Psoas muscle (tissue), 8 donors: ENCODE measurements around the gene ANKRD36C. TPM values are rescaled to one million over a fixed set of nuclear protein-coding genes. Genes with fewer than 3 reads are reported as not detected.
"Not testable (repeated sequence)": the region's sequence is repeated elsewhere in the genome, so short reads cannot be mapped to it uniquely, and the experiment has no call there.

Experiments
- ATAC-seq, 4 donors: fragments of 200-7000 bp; cut with Tn5 transposase; one replicate each; pipeline ENCODE4 v1.9.1; 2020; ENCODE audit warnings: moderate library complexity in 3 of 4, mild to moderate bottlenecking in 2 of 4
- DNase-seq, 2 donors: peaks; one replicate each; pipeline ENCODE4 v3.0.0-alpha.2; 2020
- H3K27ac ChIP-seq: fragments of 200-600 bp; one replicate; pipeline ENCODE4 v1.8.0; 2022
- H3K27me3 ChIP-seq, 3 donors: fragments of 200-600 bp in 1 of 3; one replicate each; pipeline versions ENCODE4 v1.6.1 to v1.8.0; 2013 to 2022; ENCODE audit warnings: low read length in 2 of 3, mild to moderate bottlenecking in 2 of 3, moderate library complexity in 1 of 3; ENCODE audit not compliant: insufficient read depth in 3 of 3
- H3K36me3 ChIP-seq, 2 donors: fragments of 200-600 bp in 1 of 2; one replicate each; pipeline versions ENCODE4 v1.6.1 to v1.8.0; 2013 to 2022; ENCODE audit warnings: low read depth in 1 of 2, mild to moderate bottlenecking in 1 of 2, moderate library complexity in 1 of 2; ENCODE audit not compliant: insufficient read depth in 1 of 2
- H3K4me1 ChIP-seq: fragments of 200-600 bp; one replicate; pipeline ENCODE4 v1.8.0; 2022
- H3K4me3 ChIP-seq: fragments of 200-600 bp; one replicate; pipeline ENCODE4 v1.8.0; 2022; ENCODE audit warnings: mild to moderate bottlenecking
- H3K9me3 ChIP-seq: fragments of 200-600 bp; one replicate; pipeline ENCODE4 v1.8.0; 2022
- WGBS, 3 donors: extraction: QIAGEN DNeasy Blood & Tissue Kit; methylation state at CpG; one replicate each; pipeline versions ENCODE4 v1.1.6 to v1.1.7; 2013; 5-methylcytosine and 5-hydroxymethylcytosine counted together
- intact Hi-C, 2 donors: fragments of 100-400 bp; cut with DNase I; formaldehyde crosslinking; loops; one replicate each; pipeline versions ENCODE4 v1.11.0 to v1.14.2; 2022
- polyA plus RNA-seq, 3 donors: library from polyadenylated mRNA; stranded (reverse); fragments of 200-250 nt; gene quantifications; one replicate each; pipeline ENCODE4 v1.2.3, GENCODE V29; 2013
- total RNA-seq, 4 donors: library from RNA; stranded (reverse); fragmentation: NEBNext Ultra II Directional in 2 of 4; extraction: Animal tissue kit (Norgen Biotek cat#: 25700) in 2 of 4; gene quantifications; one replicate each; pipeline versions ENCODE4 v1.2.1 to v1.2.4, GENCODE V29; 2021 to 2023
- donor health status: healthy with polysubstance abuse.
- donor health status: DM: no; HTN: no; CAD: no; lungs with moderate emphysema.
- donor health status: Bipolar disorder and iron deficiency.
- donor health status: healthy.
- donor health status: DM: yes; HTN: yes; CAD: no.
- donor health status: DM: no; HTN: no; CAD: no.
- donor health status: DM: no; HTN: no; CAD: no.
- donor health status: DM: yes; HTN: yes; CAD: no.

Gene ANKRD36C
- total and polyA plus RNA-seq, 7 donors, result 0.16 to 5.0 (median 1.1) TPM

DNA sequence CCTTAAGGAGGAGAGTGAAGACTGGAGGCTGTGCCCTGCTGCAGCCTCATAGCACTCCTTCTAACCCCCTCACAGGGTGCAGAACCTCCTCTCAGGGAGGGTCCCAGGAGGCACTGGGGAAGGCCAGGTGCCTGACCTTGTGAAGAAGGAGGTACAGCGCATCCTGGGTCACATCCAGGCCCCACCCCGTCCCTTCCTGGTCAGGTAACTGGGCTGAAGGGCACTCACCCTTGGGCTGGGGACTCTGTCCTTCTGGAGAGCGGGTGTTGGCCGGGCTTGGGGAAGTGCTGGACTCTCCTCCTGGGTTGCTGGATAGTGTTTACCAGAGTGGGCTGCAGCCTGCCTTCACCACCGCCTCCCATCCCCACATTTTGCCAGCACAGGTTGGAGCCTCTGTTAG, 197.7 kb downstream of the ANKRD36C start:
- intact Hi-C loops, H3K27me3 ChIP-seq, H3K27ac ChIP-seq, H3K4me1 ChIP-seq, DNase-seq, H3K9me3 ChIP-seq, H3K4me3 ChIP-seq, ATAC-seq, H3K36me3 ChIP-seq: not testable (repeated sequence)
- 65 to 100% (median 72%) methylated on average over 1 of the region's 5 CpGs for WGBS, 3 donors

GRCh38 chr2:95790180-95790579, 201.4 kb downstream of the ANKRD36C start:
- H3K4me1 ChIP-seq, H3K9me3 ChIP-seq, intact Hi-C loops, H3K27ac ChIP-seq, H3K36me3 ChIP-seq, H3K4me3 ChIP-seq, H3K27me3 ChIP-seq, DNase-seq: not testable (repeated sequence)
- WGBS, 3 donors, result no CpG with 5 or more reads among the region's 9 CpGs
- ATAC-seq, result peak in 1 of 4 donors; percentile 27

DNA sequence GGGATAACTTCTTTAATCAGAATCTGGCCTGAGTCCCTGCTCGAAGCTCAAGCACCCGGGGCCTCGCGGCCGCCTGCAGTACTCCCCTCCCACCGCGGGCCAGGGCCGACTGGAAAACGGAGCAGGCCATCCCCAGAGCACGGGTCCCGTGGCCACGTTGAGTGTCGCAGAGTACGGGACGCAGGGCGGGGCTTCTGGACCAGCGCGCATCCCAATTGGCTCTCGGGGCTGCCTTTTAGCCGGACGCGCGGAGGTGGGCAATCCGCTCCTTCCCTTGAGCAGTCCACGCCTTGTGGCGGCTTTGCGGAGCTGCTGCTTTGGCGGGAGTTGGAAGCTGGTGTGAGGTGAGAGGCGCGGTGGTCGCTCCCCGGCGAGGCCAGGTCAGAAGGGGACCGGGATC, 202.2 kb downstream of the ANKRD36C start:
- intact Hi-C loops, H3K27me3 ChIP-seq: not testable (repeated sequence)
- WGBS, 3 donors, result no CpG with 5 or more reads among the region's 34 CpGs

GRCh38 chr2:95788642-95789041, 203.0 kb downstream of the ANKRD36C start:
- H3K9me3 ChIP-seq, H3K27ac ChIP-seq, H3K4me3 ChIP-seq, ATAC-seq, H3K27me3 ChIP-seq, H3K4me1 ChIP-seq, H3K36me3 ChIP-seq, intact Hi-C loops, DNase-seq: not testable (repeated sequence)
- no CpG with 5 or more reads among the region's 13 CpGs for WGBS, 3 donors

More for the DNA sequence above, 202.2 kb downstream of the ANKRD36C start:
- ATAC-seq, result peak in 3 of 4 donors; percentile 51 to 76 (median 53)
- not testable (repeated sequence) for H3K36me3 ChIP-seq, H3K4me1 ChIP-seq, H3K4me3 ChIP-seq, H3K9me3 ChIP-seq, H3K27ac ChIP-seq, DNase-seq

Other genes with a start within 250 kb of the ANKRD36C start
- gene GPAT2, start 43.1 kb upstream of the ANKRD36C start, total RNA-seq, result 1 to 10 TPM; 6.2 to 7.8 (median 6.7) TPM
- gene GPAT2, start 43.1 kb upstream of the ANKRD36C start, polyA plus RNA-seq, result 1 to 10 TPM; 3.2 to 6.9 (median 6.1) TPM
- gene ADRA2B, start 124.7 kb upstream of the ANKRD36C start, total RNA-seq, result 1 to 10 TPM; 1.6 to 5.3 (median 2.8) TPM
- gene ADRA2B, start 124.7 kb upstream of the ANKRD36C start, polyA plus RNA-seq, result 1 to 10 TPM; 1.7 to 2.1 (median 1.9) TPM
- gene ASTL, start 146.7 kb upstream of the ANKRD36C start, total RNA-seq, result not detected
- gene ASTL, start 146.7 kb upstream of the ANKRD36C start, polyA plus RNA-seq, result under 1 TPM in 1 of 3 donors, not detected in 2; 0.03 TPM
- gene DUSP2, start 153.6 kb upstream of the ANKRD36C start, total RNA-seq, result 1 to 10 TPM in 3 of 4 donors, under 1 TPM in 1; 0.64 to 2.4 (median 1.8) TPM
- gene DUSP2, start 153.6 kb upstream of the ANKRD36C start, polyA plus RNA-seq, result 1 to 10 TPM; 3.1 to 5.8 (median 4.1) TPM
- gene STARD7, start 217.0 kb upstream of the ANKRD36C start, total RNA-seq, result 100 to 1,000 TPM; 162 to 290 (median 231) TPM
- gene STARD7, start 217.0 kb upstream of the ANKRD36C start, polyA plus RNA-seq, result 100 to 1,000 TPM; 111 to 472 (median 125) TPM